Stomach (tissue), 9 donors: Measurements from ENCODE around the gene IFNAR1. TPM values are rescaled to one million over a fixed set of nuclear protein-coding genes. Genes with fewer than 3 reads are reported as not detected.

Experiments used
- DNase-seq, 2 donors: peaks; one replicate each; pipeline versions ENCODE4 v3.0.0 to v3.0.0-alpha.2; 2013 to 2019
- H3K27ac ChIP-seq, 5 donors: fragments of 200-600 bp in 4 of 5; sonication (generic) in 4 of 5; one replicate each; pipeline ENCODE4 v1.5.1; 2013 to 2019; ENCODE audit warnings: mild to moderate bottlenecking in 1 of 5, moderate library complexity in 1 of 5
- H3K27me3 ChIP-seq, 3 donors: fragments of 200-600 bp; sonication (generic); one replicate each; pipeline ENCODE4 v1.5.1; 2017 to 2019; ENCODE audit warnings: mixed run types in 1 of 3
- H3K36me3 ChIP-seq, 4 donors: fragments of 200-600 bp; sonication (generic); 1 replicate in 3 of 4; 2 replicates in 1 of 4; pipeline ENCODE4 v1.5.1; 2016 to 2019
- H3K4me1 ChIP-seq, 4 donors: fragments of 200-600 bp; sonication (generic); one replicate each; pipeline ENCODE4 v1.5.1; 2016 to 2019
- H3K4me3 ChIP-seq, 4 donors: fragments of 200-600 bp; sonication (generic) in 3 of 4; one replicate each; pipeline ENCODE4 v1.5.1; 2016 to 2019; ENCODE audit warnings: mild to moderate bottlenecking in 1 of 4
- H3K9me3 ChIP-seq, 4 donors: fragments of 200-600 bp; sonication (generic); one replicate each; pipeline ENCODE4 v1.5.1; 2016 to 2019
- CTCF ChIP-seq, 7 experiments: fragments of 450-650 bp in 4 of 7; fragments of 200-600 bp in 3 of 7; sonication (generic) in 3 of 7; IDR thresholded peaks; one replicate each; pipeline ENCODE4 v1.5.1; 2016 to 2019; ENCODE audit warnings: antibody characterized with exemption in 7 of 7, control low read depth in 2 of 7, mild to moderate bottlenecking in 1 of 7
- EP300 ChIP-seq: sonication (generic); formaldehyde crosslinking; IDR thresholded peaks from one replicate; pipeline ENCODE4 v1.6.1; 2017; ENCODE audit warnings: antibody characterized with exemption
- POLR2A ChIP-seq, 4 donors: fragments of 450-650 bp; IDR thresholded peaks; one replicate each; pipeline ENCODE4 v1.6.1; 2016; ENCODE audit warnings: antibody characterized with exemption in 4 of 4, control low read depth in 2 of 4, mild to moderate bottlenecking in 1 of 4, moderate library complexity in 1 of 4
- POLR2AphosphoS5 ChIP-seq, 3 donors: sonication (generic); formaldehyde crosslinking; IDR thresholded peaks; one replicate each; pipeline ENCODE4 v1.6.1; 2016; ENCODE audit warnings: antibody characterized with exemption in 3 of 3
- WGBS, 5 donors: extraction: QIAGEN DNeasy Blood & Tissue Kit in 3 of 5; methylation state at CpG; one replicate each; pipeline versions ENCODE4 v1.1.5 to v1.1.7; 2013 to 2018; 5-methylcytosine and 5-hydroxymethylcytosine counted together
- intact Hi-C: fragments of 100-400 bp; cut with DNase I; formaldehyde crosslinking; loops from one replicate; pipeline ENCODE4 v1.15.1; 2023; ENCODE audit warnings: low total_unique reads
- polyA plus RNA-seq, 3 donors: library from polyadenylated mRNA; stranded (reverse); fragments of 200-250 nt; gene quantifications; one replicate each; pipeline ENCODE4 v1.2.3, GENCODE V29; 2013
- total RNA-seq, 5 donors: library from RNA; depleted of rRNA; stranded (reverse); fragments of >200 nt; gene quantifications; one replicate each; pipeline versions ENCODE4 v1.1.0 to v1.2.3, GENCODE V29; 2014 to 2016
- donor health status: healthy with polysubstance abuse.
- donor health status: Bipolar disorder and iron deficiency.
- donor health status: healthy.

The IFNAR1 gene
- total and polyA plus RNA-seq, 8 donors, result 2.6 to 34.5 (median 11.2) TPM

DNA sequence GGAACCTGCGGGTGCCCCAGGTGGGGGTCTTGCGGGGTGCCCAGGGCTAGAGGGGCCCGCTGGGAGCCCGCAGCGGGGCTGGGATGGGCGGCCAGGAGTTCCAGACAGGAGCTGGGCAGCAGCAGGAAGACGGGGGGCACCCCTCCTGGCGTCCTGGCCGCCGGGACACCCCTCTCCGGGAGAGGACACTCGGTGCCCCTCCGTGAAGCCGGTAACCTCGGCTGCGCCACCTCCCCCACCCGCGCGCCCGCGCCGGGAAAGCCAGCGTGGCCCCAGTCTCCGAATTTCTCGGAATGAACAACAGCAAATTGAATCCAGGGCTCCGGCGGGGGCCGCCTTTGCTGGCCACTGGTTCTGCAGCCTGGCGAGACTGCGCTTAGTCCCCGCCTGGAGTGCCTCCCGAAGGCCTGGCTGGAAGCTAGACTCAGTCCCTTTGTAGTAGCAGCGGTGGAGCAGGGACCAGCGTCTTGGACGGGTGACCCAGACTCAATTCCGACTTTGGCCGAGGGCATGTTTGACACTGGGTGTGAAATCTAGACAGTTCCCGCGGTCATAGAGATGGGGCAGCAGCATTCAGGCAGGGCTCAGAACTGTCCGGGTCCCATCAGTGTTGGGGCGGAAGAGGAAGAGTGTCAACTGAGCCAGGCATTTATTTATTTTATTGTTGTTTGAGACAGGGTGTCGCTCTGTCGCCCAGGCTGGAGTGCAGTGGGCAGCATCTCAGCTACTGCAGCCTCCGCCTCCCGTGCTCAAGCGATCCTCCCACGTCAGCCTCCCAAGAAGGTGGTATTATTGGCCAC lies 79.2 kb downstream of the IFNAR1 start:
- peak overlapping the region; percentile 64 to 92 (median 86) for H3K4me3 ChIP-seq
- DNase-seq, result peak; percentile 62 to 80
- peak in 2 of 3 donors; percentile 6 to 29 for TF ChIP-seq POLR2AphosphoS5 (IDR thresholded peaks at IDR 0.05)
- no peak for TF ChIP-seq POLR2A (IDR thresholded peaks at IDR 0.05)
- 2 to 4% (median 3%) methylated on average over 27 to 47 of the region's 47 CpGs for WGBS, 5 donors
- intact Hi-C loops, result no loop called here
- H3K27ac ChIP-seq, result peak overlapping the region; percentile 95 to 97 (median 97)
- H3K27me3 ChIP-seq, result no peaks in the 10 kb centered on the region
- no peaks in the 10 kb centered on the region for H3K36me3 ChIP-seq
- peaks cover 20 to 55% (median 45%) of the 10 kb centered on the region in 4 donors for H3K4me1 ChIP-seq
- H3K9me3 ChIP-seq, result no peaks in the 10 kb centered on the region

DNA sequence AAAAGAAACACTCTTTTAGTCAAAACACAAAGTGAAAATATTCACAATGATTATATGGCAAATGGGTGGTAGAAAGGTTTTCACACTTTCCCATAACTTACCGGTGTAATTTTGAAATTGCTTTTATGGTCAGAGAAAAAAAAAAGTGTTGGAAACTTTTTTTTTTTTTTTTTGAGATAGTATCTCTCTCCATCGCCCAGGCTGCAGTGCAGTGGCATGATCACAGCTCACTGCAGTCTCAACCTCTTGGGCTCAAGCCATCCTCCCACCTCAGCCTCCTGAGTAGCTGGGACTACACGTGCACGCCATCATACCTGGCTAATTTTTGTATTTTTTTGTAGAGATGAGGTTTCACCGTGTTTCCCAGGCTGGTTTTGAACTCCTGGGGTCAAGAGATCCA lies 81.7 kb downstream of the IFNAR1 start:
- peak overlapping the region in 4 of 5 donors; percentile 13 to 97 (median 96) for H3K27ac ChIP-seq
- intact Hi-C loops, result no loop called here

More for the DNA sequence above, 81.7 kb downstream of the IFNAR1 start:
- no peak for TF ChIP-seq POLR2AphosphoS5 (IDR thresholded peaks at IDR 0.05)
- TF ChIP-seq CTCF (IDR thresholded peaks at IDR 0.05), result no peak
- no peak for TF ChIP-seq EP300
- no peak for TF ChIP-seq POLR2A (IDR thresholded peaks at IDR 0.05)
- Histone ChIP-seq H3K9me3 (no peaks in the 10 kb centered on the region), H3K27me3 (no peaks in the 10 kb centered on the region), H3K36me3 (peaks cover 0 to 11% (median 7%) of the 10 kb centered on the region in 4 donors), H3K4me3 (peak overlapping the region in 1 of 4 donors; percentile 64), H3K4me1 (peaks cover 30 to 72% (median 57%) of the 10 kb centered on the region in 4 donors)
- WGBS, 5 donors, result 59 to 76% (median 66%) methylated on average over 5 of the region's 5 CpGs
- no peak for DNase-seq

Other genes starting within 250 kb of the IFNAR1 start
- gene IFNAR2, start 95.0 kb upstream of the IFNAR1 start, total RNA-seq, result 10 to 100 TPM in 3 of 5 donors, 1 to 10 TPM in 1, not detected in 1; 8.2 to 22.5 (median 12.6) TPM
- 1 to 10 TPM; 7.5 to 9.2 (median 8.8) TPM for gene IFNAR2, start 95.0 kb upstream of the IFNAR1 start, polyA plus RNA-seq
- gene IL10RB, start 58.6 kb upstream of the IFNAR1 start, total RNA-seq, result 10 to 100 TPM in 4 of 5 donors, not detected in 1; 10.3 to 55.3 (median 40.0) TPM
- gene IL10RB, start 58.6 kb upstream of the IFNAR1 start, polyA plus RNA-seq, result 10 to 100 TPM; 12.7 to 18.8 (median 18.3) TPM
- 10 to 100 TPM; 35.2 to 89.3 (median 67.8) TPM for gene IFNGR2, start 78.4 kb downstream of the IFNAR1 start, total RNA-seq
- 10 to 100 TPM; 42.2 to 79.7 (median 47.0) TPM for gene IFNGR2, start 78.4 kb downstream of the IFNAR1 start, polyA plus RNA-seq
- gene TMEM50B, start 155.0 kb downstream of the IFNAR1 start, total RNA-seq, result 10 to 100 TPM; 20.3 to 97.3 (median 89.3) TPM
- 10 to 100 TPM; 36.7 to 48.5 (median 44.5) TPM for gene TMEM50B, start 155.0 kb downstream of the IFNAR1 start, polyA plus RNA-seq
- gene DNAJC28, start 166.7 kb downstream of the IFNAR1 start, total RNA-seq, result 1 to 10 TPM in 1 of 5 donors, under 1 TPM in 3, not detected in 1; 0.43 to 1.1 (median 0.74) TPM
- gene DNAJC28, start 166.7 kb downstream of the IFNAR1 start, polyA plus RNA-seq, result 1 to 10 TPM; 1.2 to 4.3 (median 1.7) TPM
- 100 to 1,000 TPM in 2 of 5 donors, 10 to 100 TPM in 2, 1 to 10 TPM in 1; 4.1 to 126 (median 85.1) TPM for gene GART, start 217.1 kb downstream of the IFNAR1 start, total RNA-seq
- 10 to 100 TPM; 15.5 to 20.8 (median 19.5) TPM for gene GART, start 217.1 kb downstream of the IFNAR1 start, polyA plus RNA-seq
- 100 to 1,000 TPM; 187 to 351 (median 237) TPM for gene SON, start 218.1 kb downstream of the IFNAR1 start, total RNA-seq
- gene SON, start 218.1 kb downstream of the IFNAR1 start, polyA plus RNA-seq, result 100 to 1,000 TPM in 2 of 3 donors, 10 to 100 TPM in 1; 31.8 to 419 (median 108) TPM